Omental fat pad (tissue), 4 donors: ENCODE data around the gene SYNDIG1. TPM values are rescaled to one million over a fixed set of nuclear protein-coding genes. Genes with fewer than 3 reads are reported as not detected.

Experiments used
- ATAC-seq: fragments of 150-250 bp; one replicate; pipeline ENCODE4 v1.9.1; 2016; ENCODE audit warnings: mild to moderate bottlenecking, moderate library complexity; ENCODE audit not compliant: low FRiP score
- DNase-seq: peaks from one replicate; pipeline ENCODE4 v3.0.0-alpha.2; 2019; ENCODE audit warnings: low spot score
- total RNA-seq, 4 donors: library from RNA; depleted of rRNA; stranded (reverse); fragments of >200 nt; gene quantifications; one replicate each; pipeline ENCODE4 v1.1.0, GENCODE V29; 2016
- TF ChIP-seq, protein P1 (sequence below), 3 donors: fragments of 450-650 bp; IDR thresholded peaks; one replicate each; pipeline ENCODE4 v1.5.1; 2016 to 2017; ENCODE audit warnings: antibody characterized with exemption in 3 of 3, mild to moderate bottlenecking in 3 of 3, moderate library complexity in 2 of 3

The SYNDIG1 gene
- total RNA-seq, 4 donors from 2014 or later, result 0.19 to 0.24 TPM; not detected in 2

DNA sequence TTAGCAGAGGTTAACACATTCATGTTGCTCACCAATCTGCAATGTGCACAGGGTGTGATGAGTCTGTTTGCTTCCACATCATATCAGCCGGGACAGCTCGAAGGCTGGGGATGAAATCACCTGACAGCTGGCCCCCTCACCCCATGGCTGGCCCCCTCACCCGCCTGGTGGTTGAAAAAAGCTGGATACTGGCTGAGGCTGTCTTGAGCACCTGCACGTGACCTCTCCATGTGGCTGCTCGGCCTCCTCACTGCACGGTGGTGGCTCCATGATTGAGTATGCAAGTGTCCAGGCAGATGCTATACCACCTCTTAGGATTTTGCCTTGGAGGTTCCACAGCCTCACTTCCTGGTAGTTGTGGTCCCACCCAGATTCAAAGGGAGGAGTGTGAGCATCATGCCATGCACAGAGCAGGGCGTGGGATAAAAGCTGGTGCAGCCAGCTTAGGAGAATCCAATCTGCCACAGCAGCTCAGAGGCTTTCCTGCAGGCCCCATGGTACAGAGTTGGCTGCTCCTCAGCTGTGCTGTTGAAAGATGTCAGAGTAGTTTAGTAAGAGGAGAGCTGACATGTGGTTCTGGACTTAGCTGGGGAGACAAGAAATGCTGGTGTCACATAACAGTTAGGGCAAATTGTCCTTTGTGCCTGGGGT lies 29.6 kb upstream of the SYNDIG1 start:
- no peak for DNase-seq
- ATAC-seq, result no peak
- TF ChIP-seq, protein P1, sequence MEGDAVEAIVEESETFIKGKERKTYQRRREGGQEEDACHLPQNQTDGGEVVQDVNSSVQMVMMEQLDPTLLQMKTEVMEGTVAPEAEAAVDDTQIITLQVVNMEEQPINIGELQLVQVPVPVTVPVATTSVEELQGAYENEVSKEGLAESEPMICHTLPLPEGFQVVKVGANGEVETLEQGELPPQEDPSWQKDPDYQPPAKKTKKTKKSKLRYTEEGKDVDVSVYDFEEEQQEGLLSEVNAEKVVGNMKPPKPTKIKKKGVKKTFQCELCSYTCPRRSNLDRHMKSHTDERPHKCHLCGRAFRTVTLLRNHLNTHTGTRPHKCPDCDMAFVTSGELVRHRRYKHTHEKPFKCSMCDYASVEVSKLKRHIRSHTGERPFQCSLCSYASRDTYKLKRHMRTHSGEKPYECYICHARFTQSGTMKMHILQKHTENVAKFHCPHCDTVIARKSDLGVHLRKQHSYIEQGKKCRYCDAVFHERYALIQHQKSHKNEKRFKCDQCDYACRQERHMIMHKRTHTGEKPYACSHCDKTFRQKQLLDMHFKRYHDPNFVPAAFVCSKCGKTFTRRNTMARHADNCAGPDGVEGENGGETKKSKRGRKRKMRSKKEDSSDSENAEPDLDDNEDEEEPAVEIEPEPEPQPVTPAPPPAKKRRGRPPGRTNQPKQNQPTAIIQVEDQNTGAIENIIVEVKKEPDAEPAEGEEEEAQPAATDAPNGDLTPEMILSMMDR (IDR thresholded peaks at IDR 0.05), result no peak

DNA sequence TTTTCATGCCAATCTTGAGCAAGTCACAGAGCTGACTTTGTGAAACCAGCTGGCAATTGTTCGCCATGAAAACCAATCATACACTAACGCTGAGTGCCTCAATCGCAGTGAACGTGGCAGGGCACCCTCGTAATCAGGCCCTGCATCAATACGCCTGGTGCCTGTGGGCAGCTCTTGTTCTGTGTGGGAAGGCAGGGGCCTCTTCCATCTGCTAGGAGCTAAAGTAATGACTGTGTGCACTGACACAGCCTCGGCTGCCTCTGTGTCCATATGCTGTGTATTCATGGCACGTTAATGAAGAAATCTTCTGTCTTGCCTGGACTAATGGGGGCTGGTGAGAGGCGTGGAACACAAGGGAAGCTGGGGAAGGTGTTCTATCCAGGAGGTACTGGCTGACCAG lies 27.8 kb upstream of the SYNDIG1 start:
- TF ChIP-seq, protein P1 (IDR thresholded peaks at IDR 0.05), result no peak
- DNase-seq, result no peak
- no peak for ATAC-seq

DNA sequence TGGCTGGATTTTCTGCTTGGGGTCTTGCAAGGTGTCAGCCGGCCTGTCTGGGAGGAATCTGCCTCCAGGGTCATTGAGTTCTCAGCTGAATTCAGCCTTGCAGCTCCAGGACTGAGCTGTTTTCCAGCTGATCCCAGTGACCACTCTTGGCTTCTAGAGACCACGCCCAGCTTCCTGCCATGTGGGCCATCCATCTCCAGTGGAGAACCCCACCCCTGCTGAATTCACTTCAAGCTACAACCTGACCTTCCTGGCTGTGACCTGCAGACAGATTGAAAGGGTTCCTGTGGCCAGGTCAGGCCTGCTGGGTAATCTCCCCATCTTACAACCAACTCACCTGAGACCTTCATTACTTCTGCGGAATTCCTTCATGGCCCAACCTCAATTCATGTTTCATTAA lies 26.5 kb upstream of the SYNDIG1 start:
- no peak for DNase-seq
- TF ChIP-seq, protein P1 (IDR thresholded peaks at IDR 0.05), result no peak
- no peak for ATAC-seq

DNA sequence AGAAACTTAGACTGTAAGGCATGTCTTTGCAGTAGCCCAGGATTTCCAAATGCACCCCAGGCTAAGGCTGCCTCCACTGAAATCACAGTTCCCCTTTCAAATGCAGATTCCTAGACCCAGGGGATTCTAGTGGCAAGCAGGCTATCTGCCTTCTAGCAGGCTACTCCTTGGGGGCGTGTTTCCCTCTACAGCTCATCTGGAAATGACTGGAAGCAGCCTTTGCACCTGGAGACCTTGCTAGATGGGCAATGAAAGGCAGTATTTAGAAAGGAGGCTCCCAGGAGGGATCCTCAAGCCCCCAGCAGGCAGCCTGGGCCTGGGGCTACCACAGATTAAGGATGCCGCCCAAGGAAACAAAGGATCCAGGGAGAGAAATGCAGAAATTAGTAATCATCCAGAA lies 26.0 kb upstream of the SYNDIG1 start:
- DNase-seq (no peak), ATAC-seq (no peak)
- TF ChIP-seq, protein P1 (IDR thresholded peaks at IDR 0.05), result no peak

DNA sequence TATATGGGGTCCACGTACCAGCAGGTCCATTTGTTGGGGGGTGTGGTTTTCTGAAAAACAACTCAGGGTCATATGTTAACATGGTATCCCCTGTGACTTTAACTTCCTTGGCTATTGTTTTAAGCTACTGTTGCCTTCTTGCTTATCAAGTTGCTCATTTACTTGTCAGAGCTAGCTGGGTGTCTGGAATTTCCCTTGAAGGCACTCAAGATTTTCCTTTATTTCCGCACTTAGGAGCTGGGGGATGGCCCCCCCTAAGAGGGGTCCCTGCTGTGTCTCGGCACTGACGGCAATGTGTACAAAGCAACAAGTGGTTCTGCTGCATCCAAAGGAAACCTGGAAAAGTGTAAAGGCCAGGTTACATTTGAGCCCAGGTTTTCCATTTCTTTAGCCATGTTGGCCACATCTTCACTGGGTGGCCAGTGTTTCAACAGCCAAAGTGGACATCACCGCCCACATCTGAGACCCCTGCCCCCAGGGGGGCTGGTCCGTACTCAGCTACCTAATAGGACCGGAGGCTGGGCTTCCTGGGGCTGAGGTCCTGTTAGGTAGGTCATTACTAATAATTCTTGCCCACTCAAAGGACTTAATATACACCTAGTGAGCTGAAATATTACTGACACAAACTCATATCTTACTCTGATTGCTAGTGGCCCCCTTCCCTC lies 24.8 kb upstream of the SYNDIG1 start:
- ATAC-seq, result no peak
- TF ChIP-seq, protein P1 (IDR thresholded peaks at IDR 0.05), result no peak
- no peak for DNase-seq

DNA sequence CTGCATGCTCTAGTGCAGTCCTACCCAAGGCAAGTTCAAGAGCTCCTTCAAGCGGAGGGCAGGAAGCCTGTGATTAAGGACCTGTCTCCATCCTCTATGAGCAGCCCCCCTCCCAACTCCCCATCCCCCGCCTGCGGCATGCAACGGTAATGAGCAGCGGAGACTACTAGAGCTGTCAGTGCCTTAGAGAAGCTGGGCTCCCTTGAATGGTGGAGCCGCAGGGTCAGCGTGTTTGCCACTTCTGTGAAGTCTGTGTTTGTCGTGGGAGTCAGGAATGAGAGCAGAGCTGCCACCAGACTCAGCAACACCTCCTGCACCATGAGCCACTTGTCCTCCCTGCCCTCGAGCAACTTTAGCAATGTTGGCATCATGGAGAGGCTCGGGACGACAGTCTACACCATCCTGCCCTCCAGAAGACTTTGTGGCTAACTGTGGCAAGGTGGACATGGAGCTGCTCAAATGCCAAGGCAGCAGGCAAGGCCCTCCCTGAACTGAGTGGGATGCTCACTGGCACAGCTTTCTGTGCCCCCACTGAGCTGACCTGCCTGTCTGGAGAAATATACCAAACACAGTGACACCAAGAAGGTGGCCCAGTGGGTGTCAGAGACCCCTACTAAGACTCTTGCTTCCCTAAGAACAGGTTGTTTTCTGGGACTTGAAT lies 23.8 kb upstream of the SYNDIG1 start:
- DNase-seq (no peak), ATAC-seq (no peak)
- TF ChIP-seq, protein P1 (IDR thresholded peaks at IDR 0.05), result no peak
